GM23338 (cell line): ENCODE data around the gene WNT4. TPM values are rescaled to one million over a fixed set of nuclear protein-coding genes. Genes with fewer than 3 reads are reported as not detected.
A peak's percentile ranks its signal among the peaks of the same experiment; 100 is the strongest.

Experiments
- ATAC-seq: fragments of 200-7000 bp; cut with Tn5 transposase; 3 replicates; pipeline ENCODE4 v1.9.1; 2020
- DNase-seq: peaks from one replicate; pipeline ENCODE4 v3.0.0-alpha.2; 2015; ENCODE audit warnings: low spot score
- H2AFZ ChIP-seq: fragments of 200-600 bp; sonication (generic); 2 replicates; pipeline ENCODE4 v1.8.0; 2016; ENCODE audit warnings: antibody characterized with exemption, mild to moderate bottlenecking, moderate library complexity
- H3F3A ChIP-seq: fragments of 200-600 bp; sonication (generic); replicated peaks from 2 replicates; pipeline ENCODE4 v1.8.0; 2017; ENCODE audit warnings: antibody characterized with exemption, mixed run types, low read depth
- H3K27ac ChIP-seq: fragments of 200-600 bp; sonication (generic); 2 replicates; pipeline ENCODE4 v1.6.1; 2016; ENCODE audit warnings: low read depth
- H3K27me3 ChIP-seq: fragments of 200-600 bp; sonication (generic); 2 replicates; pipeline ENCODE4 v1.8.0; 2016; ENCODE audit warnings: mild to moderate bottlenecking, mixed run types, moderate library complexity; ENCODE audit not compliant: insufficient read depth
- H3K36me3 ChIP-seq: fragments of 200-600 bp; sonication (generic); 2 replicates; pipeline ENCODE4 v1.8.0; 2016; ENCODE audit warnings: mild to moderate bottlenecking; ENCODE audit not compliant: insufficient read depth
- H3K4me1 ChIP-seq: fragments of 200-600 bp; sonication (generic); 2 replicates; pipeline ENCODE4 v1.8.0; 2016; ENCODE audit warnings: mild to moderate bottlenecking, moderate library complexity; ENCODE audit not compliant: insufficient read depth
- H3K4me2 ChIP-seq: fragments of 200-600 bp; sonication (generic); 2 replicates; pipeline ENCODE4 v1.7.1; 2017; ENCODE audit warnings: mixed run types
- H3K4me3 ChIP-seq: fragments of 200-600 bp; sonication (generic); 2 replicates; pipeline ENCODE4 v1.6.1; 2016; ENCODE audit warnings: mixed run types
- H3K79me2 ChIP-seq: fragments of 200-600 bp; sonication (generic); replicated peaks from 2 replicates; pipeline ENCODE4 v1.8.0; 2017; ENCODE audit warnings: mild to moderate bottlenecking; ENCODE audit not compliant: insufficient read depth
- H3K9me2 ChIP-seq: fragments of 200-600 bp; sonication (generic); 2 replicates; pipeline ENCODE4 v1.8.0; 2017; ENCODE audit not compliant: insufficient read depth
- H4K20me1 ChIP-seq: fragments of 200-600 bp; sonication (generic); replicated peaks from 2 replicates; pipeline ENCODE4 v1.8.0; 2017; ENCODE audit warnings: mild to moderate bottlenecking; ENCODE audit not compliant: insufficient read depth
- H3K27ac Mint-ChIP-seq: 2 replicates; pipeline ENCODE4 v1.8.0; 2020; ENCODE audit warnings: inconsistent platforms, mild to moderate bottlenecking, moderate library complexity, mixed read lengths
- H3K27me3 Mint-ChIP-seq: 3 replicates; pipeline ENCODE4 v1.8.0; 2022; ENCODE audit warnings: low read depth, mild to moderate bottlenecking, moderate library complexity, mixed read lengths, inconsistent platforms; ENCODE audit not compliant: insufficient read depth, poor library complexity
- H3K36me3 Mint-ChIP-seq: 3 replicates; pipeline ENCODE4 v1.8.0; 2021; ENCODE audit warnings: low read depth, mild to moderate bottlenecking, inconsistent platforms, moderate library complexity, mixed read lengths
- H3K4me1 Mint-ChIP-seq: 3 replicates; pipeline ENCODE4 v1.8.0; 2020; ENCODE audit warnings: mild to moderate bottlenecking, inconsistent platforms, mixed read lengths
- H3K4me3 Mint-ChIP-seq: 3 replicates; pipeline ENCODE4 v1.8.0; 2021; ENCODE audit warnings: moderate library complexity, mild to moderate bottlenecking, inconsistent platforms, mixed read lengths
- H3K9me3 Mint-ChIP-seq: 3 replicates; pipeline ENCODE4 v1.8.0; 2020; ENCODE audit warnings: moderate library complexity, mild to moderate bottlenecking, inconsistent platforms, mixed read lengths
- CTCF ChIP-seq, 2 experiments: fragments of 200-600 bp in 1 of 2; sonication (generic) in 1 of 2; conservative IDR thresholded peaks; 2 replicates each; pipeline versions ENCODE4 v1.5.1 to v1.6.1; 2016 to 2017; ENCODE audit warnings: antibody characterized with exemption in 2 of 2, low read depth in 2 of 2, mild to moderate bottlenecking in 2 of 2, moderate library complexity in 1 of 2
- EZH2phosphoT487 ChIP-seq: fragments of 200-600 bp; sonication (generic); IDR thresholded peaks from one replicate; pipeline ENCODE4 v1.8.1; 2018; ENCODE audit warnings: antibody characterized with exemption; ENCODE audit not compliant: unreplicated experiment
- ZNF114 ChIP-seq: fragments of 250-450 bp; sonication (Bioruptor Pico); IDR thresholded peaks from 2 replicates; pipeline ENCODE4 v1.5.0; 2020; ENCODE audit warnings: mild to moderate bottlenecking, moderate library complexity
- ZNF462 ChIP-seq: fragments of 250-450 bp; sonication (Bioruptor Pico); IDR thresholded peaks from 2 replicates; pipeline ENCODE4 v1.5.0; 2020; ENCODE audit warnings: mild to moderate bottlenecking, moderate library complexity
- polyA plus RNA-seq: library from polyadenylated mRNA; unstranded; fragments of >200 nt; fragmentation: Nextera tagmentation; extraction: Ambion mirVana; gene quantifications from 2 replicates; pipeline ENCODE4 v1.2.1, GENCODE V29; 2016
- total RNA-seq: library from RNA; depleted of rRNA; stranded (reverse); fragments of >200 nt; shearing (Covaris generic); gene quantifications from 2 replicates; pipeline ENCODE4 v1.2.3, GENCODE V29; 2014

The WNT4 gene
- total and polyA plus RNA-seq, 2 experiments from 2014 or later, result 0.59 to 0.79 TPM

DNA sequence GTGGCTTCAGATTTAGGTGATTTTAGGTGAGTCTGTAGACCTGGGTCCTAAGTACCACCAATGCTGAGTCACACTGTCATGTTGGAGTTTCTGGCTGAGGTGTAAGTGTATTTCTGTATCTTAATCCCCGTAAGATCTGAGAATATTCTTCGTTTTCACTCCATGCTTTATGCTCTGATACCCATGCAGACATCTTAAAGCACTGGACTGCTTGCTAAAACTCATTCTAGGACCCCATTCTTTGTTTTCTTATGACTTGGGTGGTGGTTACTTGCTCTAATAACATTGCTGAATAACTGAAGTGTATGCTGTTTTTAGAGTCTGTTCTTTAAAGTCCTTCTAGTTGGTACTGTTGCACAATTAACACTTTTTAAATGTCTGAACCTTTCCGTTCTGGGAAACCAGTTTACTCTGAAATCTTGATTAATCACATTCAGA lies 53.7 kb downstream of the WNT4 start:
- Histone ChIP-seq H3F3A (no peaks in the 10 kb centered on the region), H2AFZ (no peak overlapping the region), H3K9me2 (no peaks in the 10 kb centered on the region), H3K27ac (peak overlapping the region; percentile 83), H3K4me1 (peaks cover 48% of the 10 kb centered on the region), H3K27me3 (no peaks in the 10 kb centered on the region), H3K4me3 (no peak overlapping the region; the same call in 1 of the 2 replicates), H3K36me3 (no peaks in the 10 kb centered on the region; the same call in 1 of the 2 replicates), H4K20me1 (no peaks in the 10 kb centered on the region), H3K79me2 (peaks cover 77% of the 10 kb centered on the region), H3K4me2 (peak overlapping the region; percentile 37)
- H3K4me3 Mint-ChIP-seq, result no peak overlapping the region; the same call in 1 of the 3 replicates
- peak overlapping the region; percentile 81 for H3K27ac Mint-ChIP-seq
- no peaks in the 10 kb centered on the region for H3K27me3 Mint-ChIP-seq
- ATAC-seq (no peak), DNase-seq (no peak)
- peaks cover 15% of the 10 kb centered on the region for H3K36me3 Mint-ChIP-seq
- peaks cover 63% of the 10 kb centered on the region for H3K4me1 Mint-ChIP-seq
- H3K9me3 Mint-ChIP-seq, result no peaks in the 10 kb centered on the region
- TF ChIP-seq CTCF (conservative IDR thresholded peaks at IDR 0.05; ENCODE audit: low read depth in 2 of 2) (no peak), ZNF114 (CRISPR knock-in tag) (no peak), EZH2phosphoT487 (no peak), ZNF462 (CRISPR knock-in tag) (no peak)
